HepG2 (cell line): Measurements from ENCODE around the gene DIP2C. TPM values are rescaled to one million over a fixed set of nuclear protein-coding genes. Genes with fewer than 3 reads are reported as not detected.

Source experiments
- ATAC-seq: fragments of 200-7000 bp; cut with Tn5 transposase; 3 replicates; pipeline ENCODE4 v1.9.1; 2020; ENCODE audit warnings: mild to moderate bottlenecking, moderate library complexity
- BruUV-seq: library from RNA; stranded (reverse); fragments of 400-500 nt; replicated peaks from 2 replicates; lab custom pipeline; 2021; lab: Mats Ljungman, UMichigan
- CTCF ChIA-PET: fragments of 300-600 bp; formaldehyde crosslinking; extraction: SDS; loops from one replicate; lab custom pipeline; 2021; ENCODE audit warnings: low total read pairs, inconsistent platforms, low intra/inter-chr PET ratio; lab: Yijun Ruan, JAX
- POLR2A ChIA-PET: fragments of 350-600 bp; sonication (Branson Sonifier 250); formaldehyde crosslinking; loops from one replicate; lab custom pipeline; 2020; ENCODE audit warnings: antibody characterized with exemption, inconsistent platforms; lab: Yijun Ruan, JAX
- DNase-seq: peaks from one replicate; pipeline ENCODE4 v3.0.0-alpha.2; 2015; ENCODE audit warnings: low spot score
- FAIRE-seq: peaks from 3 replicates; lab custom pipeline; 2011; peaks lifted over from hg19 to GRCh38; lab: Jason Lieb, UNC
- H2AFZ ChIP-seq: one replicate; pipeline ENCODE4 v1.6.1; 2011; ENCODE audit warnings: low read length, inconsistent platforms
- H3K27ac ChIP-seq: fragments of 300-600 bp; 3 replicates; pipeline ENCODE4 v1.8.0; 2011; ENCODE audit warnings: mixed run types, mild to moderate bottlenecking, mixed read lengths, low read length, inconsistent platforms; ENCODE audit not compliant: insufficient read depth; ENCODE audit errors: extremely low read length
- H3K27me3 ChIP-seq, 2 experiments: fragments of 200-600 bp in 1 of 2; 2 replicates in 1 of 2; 3 replicates in 1 of 2; pipeline versions ENCODE4 v1.6.0 to v1.8.0; 2011; ENCODE audit warnings: low read length in 2 of 2, mild to moderate bottlenecking in 2 of 2, moderate library complexity in 2 of 2, inconsistent platforms in 1 of 2; ENCODE audit not compliant: insufficient read depth in 2 of 2, control insufficient read depth in 1 of 2
- H3K36me3 ChIP-seq, 2 experiments: fragments of 200-600 bp in 1 of 2; replicated peaks in 1 of 2; 2 replicates in 1 of 2; 3 replicates in 1 of 2; pipeline versions ENCODE4 v1.5.1 to v1.8.0; 2011; ENCODE audit warnings: low read length in 2 of 2, inconsistent platforms in 1 of 2; ENCODE audit not compliant: insufficient read depth in 2 of 2, control insufficient read depth in 1 of 2
- H3K4me1 ChIP-seq: 2 replicates; pipeline ENCODE4 v1.5.1; 2012; ENCODE audit warnings: low read length, inconsistent platforms; ENCODE audit not compliant: insufficient read depth
- H3K4me2 ChIP-seq: 2 replicates; pipeline ENCODE4 v1.6.0; 2011; ENCODE audit warnings: low read depth, low read length, inconsistent platforms
- H3K4me3 ChIP-seq, 3 experiments: fragments of 200-600 bp in 1 of 3; sonication (generic), shearing (Covaris generic) in 1 of 3; replicated peaks in 1 of 3; 2 replicates each; pipeline ENCODE4 v1.5.1; 2011 to 2016; ENCODE audit warnings: low read length in 3 of 3, inconsistent platforms in 2 of 3, low read depth in 2 of 3, mild to moderate bottlenecking in 2 of 3, control low read depth in 1 of 3, mixed read lengths in 1 of 3; ENCODE audit not compliant: insufficient read depth in 1 of 3
- H3K79me2 ChIP-seq: one replicate; pipeline ENCODE4 v1.6.1; 2011; ENCODE audit warnings: low read length, inconsistent platforms; ENCODE audit not compliant: insufficient read depth
- H3K9ac ChIP-seq: 2 replicates; pipeline ENCODE4 v1.6.0; 2011; ENCODE audit warnings: mild to moderate bottlenecking, low read depth, low read length, inconsistent platforms; ENCODE audit not compliant: insufficient read depth
- H3K9me3 ChIP-seq: 2 replicates; pipeline ENCODE4 v1.5.1; 2012; ENCODE audit warnings: mild to moderate bottlenecking, low read length
- H4K20me1 ChIP-seq: 2 replicates; pipeline ENCODE4 v1.6.0; 2011; ENCODE audit warnings: inconsistent platforms, mild to moderate bottlenecking, low read length, moderate library complexity; ENCODE audit not compliant: insufficient read depth
- BRD4 ChIP-seq: sonication (generic); formaldehyde crosslinking; IDR thresholded peaks from 2 replicates; pipeline ENCODE4 v1.4.0; 2020; ENCODE audit warnings: missing genetic modification reagents
- GATAD1 ChIP-seq: IDR thresholded peaks from 2 replicates; pipeline ENCODE4 v1.6.1; 2016; ENCODE audit warnings: missing genetic modification reagents, missing compliant biosample characterization
- GTF2F1 ChIP-seq: fragments of 150-350 bp; IDR thresholded peaks from 2 replicates; pipeline ENCODE4 v1.6.1; 2014; ENCODE audit warnings: low read length
- KLF16 ChIP-seq, 2 experiments: sonication (generic) in 1 of 2; formaldehyde crosslinking in 1 of 2; IDR thresholded peaks; 2 replicates each; pipeline versions ENCODE4 v1.6.1 to v1.8.0; 2016 to 2023; ENCODE audit warnings: missing genetic modification reagents in 2 of 2, missing compliant biosample characterization in 1 of 2
- MAF1 ChIP-seq: sonication (generic); formaldehyde crosslinking; IDR thresholded peaks from 2 replicates; pipeline ENCODE4 v1.5.0; 2020; ENCODE audit warnings: missing genetic modification reagents, borderline replicate concordance
- PHB2 ChIP-seq: fragments of 450-650 bp; IDR thresholded peaks from 2 replicates; pipeline ENCODE4 v1.6.1; 2018; ENCODE audit not compliant: partially characterized antibody
- ZBTB14 ChIP-seq: sonication (generic); formaldehyde crosslinking; IDR thresholded peaks from 2 replicates; pipeline ENCODE4 v1.4.0; 2020; ENCODE audit warnings: missing genetic modification reagents
- ZBTB7B ChIP-seq: sonication (generic); formaldehyde crosslinking; IDR thresholded peaks from 2 replicates; pipeline ENCODE4 v1.4.0; 2020; ENCODE audit warnings: missing genetic modification reagents
- ZNF225 ChIP-seq: sonication (generic); formaldehyde crosslinking; IDR thresholded peaks from 2 replicates; pipeline ENCODE4 v1.4.0; 2020; ENCODE audit warnings: mild to moderate bottlenecking, missing genetic modification reagents
- ZNF292 ChIP-seq: sonication (generic); formaldehyde crosslinking; IDR thresholded peaks from 2 replicates; pipeline ENCODE4 v1.8.1; 2022; ENCODE audit warnings: mild to moderate bottlenecking, low read depth, missing genetic modification reagents, borderline replicate concordance
- ZNF547 ChIP-seq: sonication (generic); formaldehyde crosslinking; IDR thresholded peaks from 2 replicates; pipeline ENCODE4 v1.5.1; 2020; ENCODE audit warnings: mild to moderate bottlenecking, missing genetic modification reagents
- ZNF556 ChIP-seq: sonication (generic); formaldehyde crosslinking; IDR thresholded peaks from 2 replicates; pipeline ENCODE4 v1.4.0; 2020; ENCODE audit warnings: mild to moderate bottlenecking, missing genetic modification reagents, borderline replicate concordance
- WGBS: methylation state at CpG from one replicate; pipeline ENCODE4 v1.1.6; 2017; ENCODE audit warnings: low lambda C conversion rate; 5-methylcytosine and 5-hydroxymethylcytosine counted together
- in situ Hi-C: cut with HindIII; loops from 2 replicates; pipeline ENCODE4 v1.10.0; 2017; ENCODE audit warnings: low pct_unique_long_range_greater_than_20kb; ENCODE audit not compliant: extremely low pct_ligation_motif_present
- intact Hi-C: fragments of 100-400 bp; cut with micrococcal nuclease; formaldehyde crosslinking; loops from one replicate; pipeline ENCODE4 v1.10.0; 2022; ENCODE audit not compliant: unreplicated experiment
- polyA plus RNA-seq, 8 experiments: library from polyadenylated mRNA; depleted of rRNA in 3 of 8; stranded (reverse) in 7 of 8; unstranded in 1 of 8; fragments of >200 nt; fragmentation: Illumina TruSeq in 4 of 8; extraction: Trizol in 4 of 8; gene quantifications; 2 replicates each; pipeline versions ENCODE4 v1.2.1 to v1.2.3, GENCODE V29; 2011 to 2016; ENCODE audit warnings: low read depth in 4 of 8, missing spikeins in 1 of 8, mixed read lengths in 1 of 8; ENCODE audit not compliant: insufficient read depth in 1 of 8
- total RNA-seq, 5 experiments: library from RNA; depleted of rRNA; stranded (reverse); fragments of >200 nt; fragmentation: Illumina TruSeq; extraction: Trizol; gene quantifications; 2 replicates each; pipeline ENCODE4 v1.2.3, GENCODE V29; 2016; ENCODE audit warnings: low read depth in 1 of 5
- TF ChIP-seq, protein P1 (sequence below): sonication (generic); formaldehyde crosslinking; IDR thresholded peaks from 2 replicates; pipeline ENCODE4 v1.9.0; 2022; ENCODE audit warnings: low read depth, missing genetic modification reagents
- TF ChIP-seq, protein P2 (sequence below): sonication (generic); formaldehyde crosslinking; IDR thresholded peaks from 2 replicates; pipeline ENCODE4 v1.5.1; 2020; ENCODE audit warnings: missing genetic modification reagents, mild to moderate bottlenecking, borderline replicate concordance
- TF ChIP-seq, protein P3 (sequence below): sonication (generic); formaldehyde crosslinking; IDR thresholded peaks from 2 replicates; pipeline ENCODE4 v1.4.0; 2020; ENCODE audit warnings: missing genetic modification reagents
- TF ChIP-seq, protein P4 (sequence below): sonication (generic); formaldehyde crosslinking; IDR thresholded peaks from 2 replicates; pipeline ENCODE4 v1.8.0; 2022; ENCODE audit warnings: mild to moderate bottlenecking, missing genetic modification reagents, moderate library complexity

DIP2C gene
- total and polyA plus RNA-seq, 2 of the 13 experiments (the other 11 are each of a cell fraction or from before 2014, with no cell fraction given), result 2.2 to 2.7 TPM

DNA sequence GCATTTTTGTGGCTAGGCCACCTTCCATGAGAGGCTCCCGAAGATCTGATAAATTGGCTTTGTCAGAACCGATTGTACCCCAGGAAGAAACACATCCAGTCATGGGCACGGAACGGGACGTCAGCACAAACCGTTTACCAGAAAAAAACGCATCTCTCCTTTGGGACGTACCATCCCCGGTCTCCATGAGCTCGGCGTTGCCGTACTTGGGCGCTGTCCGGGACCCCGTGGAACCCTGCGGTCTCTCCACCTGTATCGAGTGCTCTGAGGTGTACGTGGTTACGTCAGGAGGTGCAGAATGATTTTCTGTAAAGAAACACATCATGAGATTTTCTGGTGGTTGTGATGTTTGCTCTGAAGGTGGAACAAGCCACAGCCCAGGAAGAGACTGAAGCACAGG lies 270.6 kb downstream of the DIP2C start:
- Histone ChIP-seq H3K9me3 (no peaks in the 10 kb centered on the region), H3K4me3 (no peak overlapping the region), H4K20me1 (no peaks in the 10 kb centered on the region), H3K4me1 (no peaks in the 10 kb centered on the region), H3K27ac (no peak overlapping the region), H3K27me3 (no peaks in the 10 kb centered on the region), H3K36me3 (peaks cover 1 to 14% of the 10 kb centered on the region in 2 experiments; a peak in 3 of 5 replicates), H3K9ac (no peak overlapping the region), H2AFZ (no peak overlapping the region), H3K4me2 (no peak overlapping the region), H3K79me2 (no peaks in the 10 kb centered on the region)
- in situ Hi-C loops (no loop called here), intact Hi-C loops (no loop called here)
- no TSS peak for BruUV-seq
- 97% methylated on average over 19 of the region's 19 CpGs for WGBS
- no peak for ATAC-seq
- FAIRE-seq, result no peak
- ChIA-PET CTCF (no interaction called here), POLR2A (no interaction called here)
- DNase-seq, result no peak
- TF ChIP-seq, protein P1, sequence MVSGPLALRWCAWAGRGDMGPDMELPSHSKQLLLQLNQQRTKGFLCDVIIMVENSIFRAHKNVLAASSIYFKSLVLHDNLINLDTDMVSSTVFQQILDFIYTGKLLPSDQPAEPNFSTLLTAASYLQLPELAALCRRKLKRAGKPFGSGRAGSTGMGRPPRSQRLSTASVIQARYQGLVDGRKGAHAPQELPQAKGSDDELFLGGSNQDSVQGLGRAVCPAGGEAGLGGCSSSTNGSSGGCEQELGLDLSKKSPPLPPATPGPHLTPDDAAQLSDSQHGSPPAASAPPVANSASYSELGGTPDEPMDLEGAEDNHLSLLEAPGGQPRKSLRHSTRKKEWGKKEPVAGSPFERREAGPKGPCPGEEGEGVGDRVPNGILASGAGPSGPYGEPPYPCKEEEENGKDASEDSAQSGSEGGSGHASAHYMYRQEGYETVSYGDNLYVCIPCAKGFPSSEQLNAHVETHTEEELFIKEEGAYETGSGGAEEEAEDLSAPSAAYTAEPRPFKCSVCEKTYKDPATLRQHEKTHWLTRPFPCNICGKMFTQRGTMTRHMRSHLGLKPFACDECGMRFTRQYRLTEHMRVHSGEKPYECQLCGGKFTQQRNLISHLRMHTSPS (CRISPR knock-in tag), result no peak
- no peak for TF ChIP-seq KLF16 (CRISPR knock-in tag; IDR thresholded peaks at IDR 0.05)
- TF ChIP-seq ZNF556, result no peak
- TF ChIP-seq GTF2F1, result no peak
- no peak for TF ChIP-seq GATAD1
- TF ChIP-seq PHB2, result no peak
- TF ChIP-seq ZNF292, result no peak
- no peak for TF ChIP-seq ZBTB7B
- TF ChIP-seq, protein P2, sequence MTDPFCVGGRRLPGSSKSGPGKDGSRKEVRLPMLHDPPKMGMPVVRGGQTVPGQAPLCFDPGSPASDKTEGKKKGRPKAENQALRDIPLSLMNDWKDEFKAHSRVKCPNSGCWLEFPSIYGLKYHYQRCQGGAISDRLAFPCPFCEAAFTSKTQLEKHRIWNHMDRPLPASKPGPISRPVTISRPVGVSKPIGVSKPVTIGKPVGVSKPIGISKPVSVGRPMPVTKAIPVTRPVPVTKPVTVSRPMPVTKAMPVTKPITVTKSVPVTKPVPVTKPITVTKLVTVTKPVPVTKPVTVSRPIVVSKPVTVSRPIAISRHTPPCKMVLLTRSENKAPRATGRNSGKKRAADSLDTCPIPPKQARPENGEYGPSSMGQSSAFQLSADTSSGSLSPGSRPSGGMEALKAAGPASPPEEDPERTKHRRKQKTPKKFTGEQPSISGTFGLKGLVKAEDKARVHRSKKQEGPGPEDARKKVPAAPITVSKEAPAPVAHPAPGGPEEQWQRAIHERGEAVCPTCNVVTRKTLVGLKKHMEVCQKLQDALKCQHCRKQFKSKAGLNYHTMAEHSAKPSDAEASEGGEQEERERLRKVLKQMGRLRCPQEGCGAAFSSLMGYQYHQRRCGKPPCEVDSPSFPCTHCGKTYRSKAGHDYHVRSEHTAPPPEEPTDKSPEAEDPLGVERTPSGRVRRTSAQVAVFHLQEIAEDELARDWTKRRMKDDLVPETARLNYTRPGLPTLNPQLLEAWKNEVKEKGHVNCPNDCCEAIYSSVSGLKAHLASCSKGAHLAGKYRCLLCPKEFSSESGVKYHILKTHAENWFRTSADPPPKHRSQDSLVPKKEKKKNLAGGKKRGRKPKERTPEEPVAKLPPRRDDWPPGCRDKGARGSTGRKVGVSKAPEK (CRISPR knock-in tag), result no peak
- no peak for TF ChIP-seq ZNF547 (CRISPR knock-in tag)
- TF ChIP-seq ZNF225 (CRISPR knock-in tag), result no peak
- TF ChIP-seq MAF1 (CRISPR knock-in tag), result no peak
- TF ChIP-seq, protein P3, sequence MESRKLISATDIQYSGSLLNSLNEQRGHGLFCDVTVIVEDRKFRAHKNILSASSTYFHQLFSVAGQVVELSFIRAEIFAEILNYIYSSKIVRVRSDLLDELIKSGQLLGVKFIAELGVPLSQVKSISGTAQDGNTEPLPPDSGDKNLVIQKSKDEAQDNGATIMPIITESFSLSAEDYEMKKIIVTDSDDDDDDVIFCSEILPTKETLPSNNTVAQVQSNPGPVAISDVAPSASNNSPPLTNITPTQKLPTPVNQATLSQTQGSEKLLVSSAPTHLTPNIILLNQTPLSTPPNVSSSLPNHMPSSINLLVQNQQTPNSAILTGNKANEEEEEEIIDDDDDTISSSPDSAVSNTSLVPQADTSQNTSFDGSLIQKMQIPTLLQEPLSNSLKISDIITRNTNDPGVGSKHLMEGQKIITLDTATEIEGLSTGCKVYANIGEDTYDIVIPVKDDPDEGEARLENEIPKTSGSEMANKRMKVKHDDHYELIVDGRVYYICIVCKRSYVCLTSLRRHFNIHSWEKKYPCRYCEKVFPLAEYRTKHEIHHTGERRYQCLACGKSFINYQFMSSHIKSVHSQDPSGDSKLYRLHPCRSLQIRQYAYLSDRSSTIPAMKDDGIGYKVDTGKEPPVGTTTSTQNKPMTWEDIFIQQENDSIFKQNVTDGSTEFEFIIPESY, result no peak
- TF ChIP-seq, protein P4, sequence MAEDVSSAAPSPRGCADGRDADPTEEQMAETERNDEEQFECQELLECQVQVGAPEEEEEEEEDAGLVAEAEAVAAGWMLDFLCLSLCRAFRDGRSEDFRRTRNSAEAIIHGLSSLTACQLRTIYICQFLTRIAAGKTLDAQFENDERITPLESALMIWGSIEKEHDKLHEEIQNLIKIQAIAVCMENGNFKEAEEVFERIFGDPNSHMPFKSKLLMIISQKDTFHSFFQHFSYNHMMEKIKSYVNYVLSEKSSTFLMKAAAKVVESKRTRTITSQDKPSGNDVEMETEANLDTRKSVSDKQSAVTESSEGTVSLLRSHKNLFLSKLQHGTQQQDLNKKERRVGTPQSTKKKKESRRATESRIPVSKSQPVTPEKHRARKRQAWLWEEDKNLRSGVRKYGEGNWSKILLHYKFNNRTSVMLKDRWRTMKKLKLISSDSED (CRISPR knock-in tag), result no peak
- no peak for TF ChIP-seq BRD4 (CRISPR knock-in tag)
- TF ChIP-seq ZBTB14, result no peak
